ENCODE results near the gene PHKB.

Gene PHKB

DNA sequence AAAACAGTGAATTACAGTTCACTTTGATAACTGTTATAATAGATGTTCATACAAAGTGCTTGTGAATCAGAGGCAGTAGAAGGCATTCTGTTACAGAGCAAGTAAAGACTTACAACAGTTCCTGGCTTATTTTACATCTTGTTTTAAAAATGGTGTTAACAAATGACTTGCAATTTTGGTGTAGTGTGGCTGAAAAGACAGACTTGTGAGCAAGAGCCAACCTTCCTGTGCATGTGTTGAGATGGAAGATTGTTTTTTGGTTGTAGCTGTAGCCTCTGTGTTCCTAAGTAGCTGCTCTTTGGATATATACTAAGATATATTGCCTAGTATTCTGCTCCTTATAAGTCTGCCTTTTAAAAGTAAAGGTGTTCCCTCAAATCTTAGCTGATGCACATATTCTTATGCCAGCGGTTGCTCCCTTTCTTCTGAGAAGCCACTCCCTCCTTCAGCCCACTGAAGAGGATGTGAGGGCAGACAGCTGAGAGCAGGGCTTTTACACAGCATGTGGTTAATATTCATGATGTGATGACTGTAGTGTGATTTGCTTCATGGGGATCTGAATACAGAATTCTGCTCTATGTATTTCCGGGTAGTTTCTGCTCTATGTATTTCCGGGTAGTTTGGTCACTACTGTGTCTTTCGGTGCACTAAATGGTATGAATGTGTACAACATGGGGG, 182.3 kb downstream of the PHKB start:
- Mint-ChIP-seq H3K27me3 (ENCODE audit: low read depth) (no peaks in the 10 kb centered on the region), H3K36me3 (ENCODE audit: low read depth) (peaks cover 20% of the 10 kb centered on the region), H3K4me3 (no peak overlapping the region), H3K4me1 (no peaks in the 10 kb centered on the region), H3K27ac (no peak overlapping the region), H3K9me3 (no peaks in the 10 kb centered on the region)
- TF ChIP-seq, protein P1, sequence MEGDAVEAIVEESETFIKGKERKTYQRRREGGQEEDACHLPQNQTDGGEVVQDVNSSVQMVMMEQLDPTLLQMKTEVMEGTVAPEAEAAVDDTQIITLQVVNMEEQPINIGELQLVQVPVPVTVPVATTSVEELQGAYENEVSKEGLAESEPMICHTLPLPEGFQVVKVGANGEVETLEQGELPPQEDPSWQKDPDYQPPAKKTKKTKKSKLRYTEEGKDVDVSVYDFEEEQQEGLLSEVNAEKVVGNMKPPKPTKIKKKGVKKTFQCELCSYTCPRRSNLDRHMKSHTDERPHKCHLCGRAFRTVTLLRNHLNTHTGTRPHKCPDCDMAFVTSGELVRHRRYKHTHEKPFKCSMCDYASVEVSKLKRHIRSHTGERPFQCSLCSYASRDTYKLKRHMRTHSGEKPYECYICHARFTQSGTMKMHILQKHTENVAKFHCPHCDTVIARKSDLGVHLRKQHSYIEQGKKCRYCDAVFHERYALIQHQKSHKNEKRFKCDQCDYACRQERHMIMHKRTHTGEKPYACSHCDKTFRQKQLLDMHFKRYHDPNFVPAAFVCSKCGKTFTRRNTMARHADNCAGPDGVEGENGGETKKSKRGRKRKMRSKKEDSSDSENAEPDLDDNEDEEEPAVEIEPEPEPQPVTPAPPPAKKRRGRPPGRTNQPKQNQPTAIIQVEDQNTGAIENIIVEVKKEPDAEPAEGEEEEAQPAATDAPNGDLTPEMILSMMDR (IDR thresholded peaks at IDR 0.05; ENCODE audit: unreplicated experiment in 3 of 3), result no peak

DNA sequence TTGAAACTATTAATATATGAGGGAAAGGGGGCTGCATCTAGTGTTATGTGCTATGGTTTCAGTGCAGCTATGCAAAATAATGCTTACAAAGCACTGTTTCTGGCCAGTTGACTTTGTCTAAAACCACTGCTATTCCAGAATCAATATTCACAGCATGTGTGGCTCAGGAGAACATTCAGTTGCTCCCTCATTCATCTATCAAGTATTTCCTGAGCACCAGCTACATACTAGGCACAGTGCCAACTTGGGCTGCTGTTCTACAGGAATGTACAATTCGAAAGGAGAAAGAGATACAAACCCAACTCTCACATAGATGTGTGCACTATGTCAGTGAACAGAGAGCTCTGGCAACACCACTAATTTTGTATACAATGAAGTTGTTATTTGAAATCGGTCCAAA, 183.0 kb downstream of the PHKB start:
- no peaks in the 10 kb centered on the region for H3K4me1 Mint-ChIP-seq
- peaks cover 21% of the 10 kb centered on the region for H3K36me3 Mint-ChIP-seq (ENCODE audit: low read depth)
- no peak overlapping the region for H3K27ac Mint-ChIP-seq
- TF ChIP-seq, protein P1 (IDR thresholded peaks at IDR 0.05; ENCODE audit: unreplicated experiment in 3 of 3), result no peak
- no peak overlapping the region for H3K4me3 Mint-ChIP-seq
- no peaks in the 10 kb centered on the region for H3K27me3 Mint-ChIP-seq (ENCODE audit: low read depth)
- H3K9me3 Mint-ChIP-seq, result no peaks in the 10 kb centered on the region

DNA sequence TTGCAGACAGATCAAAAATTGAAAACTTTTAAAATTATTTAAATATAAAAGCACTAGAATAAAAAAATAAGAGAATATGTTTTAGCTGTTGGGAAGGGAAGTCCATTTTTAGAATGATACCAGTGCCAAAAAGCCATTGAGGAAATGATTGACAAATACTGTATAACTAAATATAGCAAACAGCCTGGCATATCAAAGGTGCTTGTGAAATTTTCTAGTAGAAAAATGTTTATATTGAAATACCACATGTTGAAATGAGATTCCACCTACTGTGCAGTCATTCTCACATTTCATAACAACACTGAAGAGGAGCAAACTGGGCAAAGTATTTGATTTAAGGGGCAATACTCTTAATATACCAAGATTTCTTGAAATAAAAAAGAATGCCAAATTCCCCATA, 183.5 kb downstream of the PHKB start:
- no peaks in the 10 kb centered on the region for H3K9me3 Mint-ChIP-seq
- no peaks in the 10 kb centered on the region for H3K4me1 Mint-ChIP-seq
- H3K27ac Mint-ChIP-seq, result no peak overlapping the region
- H3K4me3 Mint-ChIP-seq, result no peak overlapping the region
- no peaks in the 10 kb centered on the region for H3K27me3 Mint-ChIP-seq (ENCODE audit: low read depth)
- H3K36me3 Mint-ChIP-seq (ENCODE audit: low read depth), result peaks cover 21% of the 10 kb centered on the region
- TF ChIP-seq, protein P1 (IDR thresholded peaks at IDR 0.05; ENCODE audit: unreplicated experiment in 3 of 3), result no peak

DNA sequence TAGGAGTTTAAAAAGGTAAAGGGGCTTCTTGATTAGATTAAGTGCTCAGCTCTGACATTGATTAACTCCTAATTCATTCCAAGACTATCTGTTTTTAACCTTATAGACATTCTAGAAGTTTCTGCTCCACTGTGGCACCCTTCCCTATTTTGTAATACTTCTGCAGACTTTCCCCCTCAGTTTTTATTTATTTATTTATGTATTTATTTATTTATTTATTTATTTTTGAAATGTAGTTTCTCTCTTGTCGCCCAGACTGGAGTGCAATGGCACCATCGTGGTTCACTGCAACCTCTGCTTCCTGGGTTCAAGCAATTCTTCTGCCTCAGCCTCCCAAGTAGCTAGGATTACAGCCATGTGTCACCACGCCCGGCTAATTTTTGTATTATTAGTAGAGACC, 185.8 kb downstream of the PHKB start:
- Mint-ChIP-seq H3K4me3 (no peak overlapping the region), H3K36me3 (ENCODE audit: low read depth) (peaks cover 33% of the 10 kb centered on the region), H3K4me1 (no peaks in the 10 kb centered on the region), H3K27me3 (ENCODE audit: low read depth) (no peaks in the 10 kb centered on the region), H3K27ac (no peak overlapping the region), H3K9me3 (no peaks in the 10 kb centered on the region)
- TF ChIP-seq, protein P1 (IDR thresholded peaks at IDR 0.05; ENCODE audit: unreplicated experiment in 3 of 3), result no peak

DNA sequence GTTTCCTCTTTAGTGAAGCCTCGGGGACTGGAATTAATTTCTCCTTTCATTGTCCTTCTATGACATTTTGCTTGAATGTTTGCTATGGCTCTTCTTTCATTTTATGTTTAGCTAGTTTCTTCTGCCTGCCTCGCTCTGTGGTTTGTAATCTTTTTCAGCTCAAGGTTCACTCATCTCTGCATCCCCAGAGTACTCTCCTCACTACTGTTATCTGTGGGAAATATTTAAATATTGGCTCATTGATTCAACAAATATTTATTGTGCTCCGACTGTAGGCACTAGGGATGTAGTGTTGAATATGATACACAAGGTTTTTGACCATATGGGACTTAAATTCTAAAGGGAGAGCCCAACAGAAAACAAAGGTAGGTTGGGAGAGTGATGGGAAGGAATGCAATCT, 195.9 kb downstream of the PHKB start:
- no peaks in the 10 kb centered on the region for H3K4me1 Mint-ChIP-seq
- no peaks in the 10 kb centered on the region for H3K9me3 Mint-ChIP-seq
- no peak overlapping the region for H3K4me3 Mint-ChIP-seq
- TF ChIP-seq, protein P1 (IDR thresholded peaks at IDR 0.05; ENCODE audit: unreplicated experiment in 3 of 3), result no peak
- no peaks in the 10 kb centered on the region for H3K27me3 Mint-ChIP-seq (ENCODE audit: low read depth)
- no peak overlapping the region for H3K27ac Mint-ChIP-seq
- H3K36me3 Mint-ChIP-seq (ENCODE audit: low read depth), result peaks cover 38% of the 10 kb centered on the region

DNA sequence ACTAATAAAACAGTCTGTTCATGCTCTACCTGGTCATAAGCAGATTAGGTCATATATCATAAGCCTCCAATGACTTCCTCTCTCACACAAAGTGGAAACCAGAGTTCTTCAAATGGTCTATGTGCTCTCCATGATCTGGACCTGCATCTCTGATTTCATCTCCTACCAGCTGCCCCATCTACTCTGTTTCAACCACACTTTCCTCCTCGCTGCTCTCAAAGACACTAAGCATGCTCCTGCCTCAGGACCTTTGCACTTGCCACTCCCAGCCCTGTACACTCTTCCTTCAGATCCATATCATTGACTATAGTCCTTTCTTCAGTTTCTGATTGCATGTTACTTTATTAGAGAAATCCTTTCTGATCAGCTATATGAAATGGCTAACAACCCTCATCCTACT, 196.8 kb downstream of the PHKB start:
- Mint-ChIP-seq H3K27ac (no peak overlapping the region), H3K36me3 (ENCODE audit: low read depth) (peaks cover 38% of the 10 kb centered on the region), H3K4me3 (no peak overlapping the region), H3K9me3 (no peaks in the 10 kb centered on the region), H3K4me1 (no peaks in the 10 kb centered on the region), H3K27me3 (ENCODE audit: low read depth) (no peaks in the 10 kb centered on the region)
- TF ChIP-seq, protein P1 (IDR thresholded peaks at IDR 0.05; ENCODE audit: unreplicated experiment in 3 of 3), result no peak
